ENCODE measurements around the gene OSBPL3.

The OSBPL3 gene

DNA sequence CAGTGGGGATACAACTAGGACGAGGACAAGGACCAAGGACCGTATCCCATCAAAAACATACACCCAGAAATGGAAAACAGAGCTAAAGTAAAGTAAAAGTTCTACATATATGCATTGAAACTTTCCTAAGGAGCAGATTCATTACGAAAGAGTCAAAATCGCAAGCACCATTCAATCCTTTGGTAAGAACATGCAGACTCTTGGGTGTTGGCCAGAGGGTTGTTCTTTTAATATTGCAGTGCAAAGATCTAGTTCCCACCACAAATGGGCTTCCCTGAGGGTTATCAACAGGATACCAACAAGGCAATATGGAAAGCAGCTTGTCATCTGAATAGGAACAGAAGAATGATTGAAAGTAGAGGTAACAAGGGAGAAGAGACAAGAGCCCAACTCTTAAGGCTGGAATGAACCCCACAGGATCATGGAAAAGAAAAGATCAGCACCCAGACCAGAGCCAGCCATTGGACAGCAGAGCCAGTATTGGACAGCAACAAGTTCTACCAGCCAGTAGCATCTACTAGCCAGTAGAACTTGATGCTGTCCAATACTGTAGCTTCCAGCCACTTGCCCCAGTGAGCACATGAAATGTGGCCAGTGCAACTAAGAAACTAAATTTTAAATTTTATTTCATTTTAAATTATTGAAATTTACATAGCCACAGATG is 66.0 kb downstream of the OSBPL3 start:
- Histone ChIP-seq H3K9me3 (replicated peaks; ENCODE audit: insufficient read depth, low read length) (no peaks in the 10 kb centered on the region), H3K36me3 (replicated peaks; ENCODE audit: insufficient read depth, low read length) (no peaks in the 10 kb centered on the region), H3K4me3 (ENCODE audit: low read length) (no peak overlapping the region), H3K9ac (ENCODE audit: low read length) (no peak overlapping the region), H3F3A (ENCODE audit: insufficient read depth, low read length) (peaks cover 12% of the 10 kb centered on the region), H2AFZ (ENCODE audit: low read length) (no peak overlapping the region), H3K9me2 (replicated peaks; ENCODE audit: insufficient read depth, low read length) (no peaks in the 10 kb centered on the region), H4K20me1 (ENCODE audit: insufficient read depth, low read length) (no peaks in the 10 kb centered on the region), H3K27ac (ENCODE audit: low read length) (no peak overlapping the region), H3K4me2 (ENCODE audit: low read depth, low read length) (no peak overlapping the region), H3K4me1 (ENCODE audit: low read length) (peaks cover 34% of the 10 kb centered on the region), H3K27me3 (replicated peaks; ENCODE audit: insufficient read depth, low read length) (no peaks in the 10 kb centered on the region), H3K79me2 (ENCODE audit: low read length) (peaks cover 91% of the 10 kb centered on the region)
- no peak for DNase-seq
- TF ChIP-seq EZH2phosphoT487 (IDR thresholded peaks at IDR 0.05; ENCODE audit: low read length), result no peak
- TF ChIP-seq, protein P1, sequence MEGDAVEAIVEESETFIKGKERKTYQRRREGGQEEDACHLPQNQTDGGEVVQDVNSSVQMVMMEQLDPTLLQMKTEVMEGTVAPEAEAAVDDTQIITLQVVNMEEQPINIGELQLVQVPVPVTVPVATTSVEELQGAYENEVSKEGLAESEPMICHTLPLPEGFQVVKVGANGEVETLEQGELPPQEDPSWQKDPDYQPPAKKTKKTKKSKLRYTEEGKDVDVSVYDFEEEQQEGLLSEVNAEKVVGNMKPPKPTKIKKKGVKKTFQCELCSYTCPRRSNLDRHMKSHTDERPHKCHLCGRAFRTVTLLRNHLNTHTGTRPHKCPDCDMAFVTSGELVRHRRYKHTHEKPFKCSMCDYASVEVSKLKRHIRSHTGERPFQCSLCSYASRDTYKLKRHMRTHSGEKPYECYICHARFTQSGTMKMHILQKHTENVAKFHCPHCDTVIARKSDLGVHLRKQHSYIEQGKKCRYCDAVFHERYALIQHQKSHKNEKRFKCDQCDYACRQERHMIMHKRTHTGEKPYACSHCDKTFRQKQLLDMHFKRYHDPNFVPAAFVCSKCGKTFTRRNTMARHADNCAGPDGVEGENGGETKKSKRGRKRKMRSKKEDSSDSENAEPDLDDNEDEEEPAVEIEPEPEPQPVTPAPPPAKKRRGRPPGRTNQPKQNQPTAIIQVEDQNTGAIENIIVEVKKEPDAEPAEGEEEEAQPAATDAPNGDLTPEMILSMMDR (IDR thresholded peaks at IDR 0.05; ENCODE audit: low read length), result no peak
- TF ChIP-seq EZH2 (optimal IDR thresholded peaks at IDR 0.05; ENCODE audit: low read depth, low read length), result no peak

GRCh38 chr7:24912874-24913514 is 67.0 kb downstream of the OSBPL3 start:
- no peak overlapping the region for H3K4me3 ChIP-seq (ENCODE audit: low read length)

DNA sequence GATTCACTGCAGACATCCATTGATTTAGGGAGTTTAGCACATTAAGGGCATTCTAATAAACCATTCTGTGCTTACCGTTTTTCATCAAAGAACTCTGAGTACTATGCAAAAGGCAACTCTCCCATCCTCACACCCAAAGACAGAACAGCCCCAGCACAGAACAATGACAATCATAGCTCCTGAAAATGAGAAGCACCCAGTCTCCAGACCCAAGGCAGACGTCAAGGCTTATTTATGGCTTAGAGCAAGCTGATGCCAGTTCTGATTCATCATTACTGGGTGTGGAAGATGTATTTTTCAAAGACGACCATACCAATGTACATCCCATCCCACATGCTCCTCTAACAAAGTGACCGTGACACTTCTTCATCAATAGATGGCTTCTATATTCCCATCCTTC is 67.6 kb downstream of the OSBPL3 start:
- TF ChIP-seq, protein P1 (IDR thresholded peaks at IDR 0.05; ENCODE audit: low read length), result no peak
- no peak for TF ChIP-seq EZH2phosphoT487 (IDR thresholded peaks at IDR 0.05; ENCODE audit: low read length)
- TF ChIP-seq EZH2 (optimal IDR thresholded peaks at IDR 0.05; ENCODE audit: low read depth, low read length), result no peak
- no peaks in the 10 kb centered on the region for H4K20me1 ChIP-seq (ENCODE audit: insufficient read depth, low read length)
- no peak overlapping the region for H3K27ac ChIP-seq (ENCODE audit: low read length)
- no peak overlapping the region for H3K4me2 ChIP-seq (ENCODE audit: low read depth, low read length)
- no peaks in the 10 kb centered on the region for H3K9me3 ChIP-seq (replicated peaks; ENCODE audit: insufficient read depth, low read length)
- peaks cover 92% of the 10 kb centered on the region for H3K79me2 ChIP-seq (ENCODE audit: low read length)
- no peak overlapping the region for H3K9ac ChIP-seq (ENCODE audit: low read length)
- no peaks in the 10 kb centered on the region for H3K9me2 ChIP-seq (replicated peaks; ENCODE audit: insufficient read depth, low read length)
- no peak for DNase-seq
- H3K36me3 ChIP-seq (replicated peaks; ENCODE audit: insufficient read depth, low read length), result no peaks in the 10 kb centered on the region
- H3F3A ChIP-seq (ENCODE audit: insufficient read depth, low read length), result peaks cover 7% of the 10 kb centered on the region
- no peaks in the 10 kb centered on the region for H3K27me3 ChIP-seq (replicated peaks; ENCODE audit: insufficient read depth, low read length)
- peaks cover 19% of the 10 kb centered on the region for H3K4me1 ChIP-seq (ENCODE audit: low read length)
- no peak overlapping the region for H3K4me3 ChIP-seq (ENCODE audit: low read length)
- H2AFZ ChIP-seq (ENCODE audit: low read length), result no peak overlapping the region

More at GRCh38 chr7:24912874-24913514, 67.0 kb downstream of the OSBPL3 start:
- Histone ChIP-seq H3K27ac (ENCODE audit: low read length) (no peak overlapping the region), H3F3A (ENCODE audit: insufficient read depth, low read length) (peaks cover 7% of the 10 kb centered on the region), H3K9ac (ENCODE audit: low read length) (no peak overlapping the region), H4K20me1 (ENCODE audit: insufficient read depth, low read length) (no peaks in the 10 kb centered on the region), H3K4me1 (ENCODE audit: low read length) (peaks cover 25% of the 10 kb centered on the region), H3K4me2 (ENCODE audit: low read depth, low read length) (no peak overlapping the region), H3K36me3 (replicated peaks; ENCODE audit: insufficient read depth, low read length) (no peaks in the 10 kb centered on the region), H3K79me2 (ENCODE audit: low read length) (peaks cover 90% of the 10 kb centered on the region), H2AFZ (ENCODE audit: low read length) (no peak overlapping the region), H3K27me3 (replicated peaks; ENCODE audit: insufficient read depth, low read length) (no peaks in the 10 kb centered on the region), H3K9me3 (replicated peaks; ENCODE audit: insufficient read depth, low read length) (no peaks in the 10 kb centered on the region), H3K9me2 (replicated peaks; ENCODE audit: insufficient read depth, low read length) (no peaks in the 10 kb centered on the region)
- TF ChIP-seq EZH2 (optimal IDR thresholded peaks at IDR 0.05; ENCODE audit: low read depth, low read length) (no peak), EZH2phosphoT487 (IDR thresholded peaks at IDR 0.05; ENCODE audit: low read length) (no peak)
- TF ChIP-seq, protein P1 (IDR thresholded peaks at IDR 0.05; ENCODE audit: low read length), result no peak
- DNase-seq, result no peak

Data from MM.1S (cell line).